LNCAP (cell line): Measurements from ENCODE around the gene PRXL2B.

Source experiments
- TF ChIP-seq, protein P1 (sequence below): fragments of 450-650 bp; IDR thresholded peaks from 2 replicates; pipeline ENCODE4 v1.5.1; 2017; ENCODE audit warnings: mild to moderate bottlenecking

PRXL2B gene

DNA sequence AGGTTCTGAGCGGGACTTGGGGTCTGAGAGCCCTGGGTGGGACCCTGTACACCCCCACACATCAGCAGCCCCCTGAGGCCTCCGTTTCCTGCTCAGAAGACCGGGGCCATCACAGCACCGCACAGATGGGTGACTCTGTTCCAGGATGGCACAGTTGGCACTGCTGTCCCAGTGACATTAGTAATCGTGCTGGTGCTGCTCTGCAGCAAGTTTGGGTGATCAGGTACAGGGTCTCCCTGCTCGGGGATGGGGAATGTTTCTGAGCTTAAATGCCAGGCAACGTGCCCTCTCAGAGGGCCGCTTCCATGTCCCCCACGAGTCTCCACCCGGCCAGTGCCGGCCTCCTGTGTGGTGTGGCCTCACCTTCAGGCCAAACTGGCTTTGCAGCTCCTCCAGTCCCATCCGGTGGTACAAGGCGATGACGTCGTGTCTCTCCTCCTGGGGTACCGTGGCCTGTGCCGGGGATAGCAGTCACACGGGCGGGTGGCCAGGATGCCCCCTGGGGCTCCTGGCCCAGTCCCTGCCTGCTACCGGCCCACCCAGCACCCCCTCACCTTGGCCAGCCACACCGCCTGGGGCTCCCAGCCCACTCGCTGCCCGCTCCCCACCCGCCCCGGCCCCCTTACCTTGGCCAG lies 17.1 kb downstream of the PRXL2B start:
- TF ChIP-seq, protein P1, sequence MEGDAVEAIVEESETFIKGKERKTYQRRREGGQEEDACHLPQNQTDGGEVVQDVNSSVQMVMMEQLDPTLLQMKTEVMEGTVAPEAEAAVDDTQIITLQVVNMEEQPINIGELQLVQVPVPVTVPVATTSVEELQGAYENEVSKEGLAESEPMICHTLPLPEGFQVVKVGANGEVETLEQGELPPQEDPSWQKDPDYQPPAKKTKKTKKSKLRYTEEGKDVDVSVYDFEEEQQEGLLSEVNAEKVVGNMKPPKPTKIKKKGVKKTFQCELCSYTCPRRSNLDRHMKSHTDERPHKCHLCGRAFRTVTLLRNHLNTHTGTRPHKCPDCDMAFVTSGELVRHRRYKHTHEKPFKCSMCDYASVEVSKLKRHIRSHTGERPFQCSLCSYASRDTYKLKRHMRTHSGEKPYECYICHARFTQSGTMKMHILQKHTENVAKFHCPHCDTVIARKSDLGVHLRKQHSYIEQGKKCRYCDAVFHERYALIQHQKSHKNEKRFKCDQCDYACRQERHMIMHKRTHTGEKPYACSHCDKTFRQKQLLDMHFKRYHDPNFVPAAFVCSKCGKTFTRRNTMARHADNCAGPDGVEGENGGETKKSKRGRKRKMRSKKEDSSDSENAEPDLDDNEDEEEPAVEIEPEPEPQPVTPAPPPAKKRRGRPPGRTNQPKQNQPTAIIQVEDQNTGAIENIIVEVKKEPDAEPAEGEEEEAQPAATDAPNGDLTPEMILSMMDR, result no peak

DNA sequence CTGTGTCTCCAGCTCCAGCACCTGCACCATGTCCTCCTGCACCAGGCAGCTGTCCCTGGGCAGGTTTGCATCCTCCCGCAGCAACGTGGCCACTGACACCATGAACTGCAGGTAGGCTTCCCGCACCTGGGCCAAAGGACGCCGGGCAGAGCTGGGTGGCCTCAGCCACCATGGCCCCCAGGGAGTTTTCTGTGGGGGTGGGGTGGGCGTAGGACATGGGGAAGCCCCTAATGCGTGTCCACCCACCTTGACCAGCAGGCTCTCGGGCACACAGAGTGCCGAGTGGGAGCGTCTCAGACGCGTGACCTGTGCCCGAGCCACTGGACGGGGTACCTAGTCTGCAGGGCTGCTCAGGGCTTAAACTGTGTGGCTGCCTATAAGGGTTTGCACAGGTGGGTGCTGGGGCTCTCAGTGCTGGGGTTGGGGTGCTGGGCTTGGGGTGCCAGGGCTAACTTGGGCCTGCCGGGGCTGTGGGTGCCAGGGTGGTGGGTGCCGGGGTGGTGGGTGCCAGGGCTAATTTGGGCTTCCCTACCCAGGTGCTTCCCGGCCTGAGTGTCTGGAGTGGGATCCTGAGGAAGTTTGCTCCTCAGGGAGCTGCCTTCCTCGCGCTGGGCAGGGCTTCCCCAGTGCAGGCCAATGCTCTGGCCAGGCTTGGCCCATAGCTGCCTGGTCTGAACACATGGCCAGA lies 17.7 kb downstream of the PRXL2B start:
- TF ChIP-seq, protein P1, result no peak

DNA sequence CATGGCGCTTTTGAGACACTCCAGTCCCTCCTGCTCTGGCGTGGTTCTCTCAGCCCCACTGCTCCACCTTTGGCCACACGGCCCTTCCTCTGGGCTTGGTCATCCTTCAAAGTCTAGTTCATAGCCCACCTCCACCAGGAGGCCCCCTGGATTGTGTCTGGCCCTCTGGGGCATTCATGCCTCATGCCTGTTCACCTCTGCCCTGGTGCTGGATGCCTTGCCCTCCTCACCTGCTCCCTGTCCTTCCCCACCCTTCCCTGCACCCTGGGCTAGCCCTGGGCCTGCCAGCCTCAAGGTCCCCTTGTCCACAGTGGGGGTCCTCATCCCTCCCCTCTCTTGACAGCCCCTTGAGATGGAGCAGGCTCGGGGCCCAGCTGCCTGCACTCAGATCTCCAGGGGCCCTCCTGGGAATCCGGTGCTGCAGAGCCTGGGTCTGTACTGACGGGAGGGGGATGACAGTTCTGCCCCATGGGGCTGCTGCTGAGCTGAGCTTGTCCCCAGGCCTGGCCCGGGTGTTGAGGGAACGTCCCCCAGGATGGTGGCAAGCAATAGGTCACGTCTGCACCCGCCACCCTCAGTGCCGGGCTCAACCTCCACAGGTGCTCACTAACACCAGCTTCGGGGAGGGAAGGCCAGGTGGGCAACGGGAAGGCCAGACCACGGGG lies 18.4 kb downstream of the PRXL2B start:
- TF ChIP-seq, protein P1, result no peak

DNA sequence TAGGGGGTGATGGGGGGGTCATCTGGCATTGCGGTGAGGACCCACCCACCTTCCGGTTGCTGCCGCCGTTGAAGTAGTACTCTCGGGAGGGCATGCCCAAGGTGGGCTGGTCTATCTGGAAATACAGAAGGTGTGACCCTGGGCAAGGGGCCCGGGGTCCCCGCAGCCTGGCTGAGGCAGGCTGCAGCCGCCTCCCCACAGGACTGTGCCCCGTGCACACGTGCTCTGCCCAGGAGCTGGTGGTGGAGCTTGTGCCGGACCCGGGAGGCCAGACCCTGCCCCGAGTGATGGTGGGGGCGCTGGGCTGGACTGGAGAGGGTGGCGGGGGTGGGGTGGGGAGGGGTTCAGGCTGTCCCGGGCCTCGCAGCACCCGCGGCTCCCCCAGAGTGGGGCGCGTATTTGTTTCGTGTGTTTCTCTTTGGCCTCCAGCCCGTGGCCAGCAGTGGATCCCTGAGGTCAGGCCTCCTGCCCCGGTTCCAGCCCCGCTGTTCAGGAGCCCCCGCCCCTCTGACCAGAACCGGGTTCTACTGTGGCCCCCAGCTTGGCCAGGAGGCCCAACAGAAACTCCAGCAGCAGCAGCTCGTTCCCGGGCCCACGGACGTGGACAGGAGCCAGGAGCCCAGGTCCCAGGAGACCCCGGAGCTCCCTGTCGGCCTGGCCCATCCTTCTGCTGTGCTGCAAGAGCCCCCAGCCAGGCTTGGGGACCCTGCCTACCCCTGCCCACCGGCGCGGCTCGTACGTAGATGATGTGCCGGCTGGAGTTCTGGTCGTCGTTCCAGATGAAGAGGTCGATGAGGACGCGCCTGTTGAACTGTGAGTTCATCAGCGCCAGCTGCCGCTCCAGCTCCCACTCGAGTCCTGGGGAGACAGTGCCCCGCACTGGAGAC lies 19.2 kb downstream of the PRXL2B start:
- TF ChIP-seq, protein P1, result no peak

DNA sequence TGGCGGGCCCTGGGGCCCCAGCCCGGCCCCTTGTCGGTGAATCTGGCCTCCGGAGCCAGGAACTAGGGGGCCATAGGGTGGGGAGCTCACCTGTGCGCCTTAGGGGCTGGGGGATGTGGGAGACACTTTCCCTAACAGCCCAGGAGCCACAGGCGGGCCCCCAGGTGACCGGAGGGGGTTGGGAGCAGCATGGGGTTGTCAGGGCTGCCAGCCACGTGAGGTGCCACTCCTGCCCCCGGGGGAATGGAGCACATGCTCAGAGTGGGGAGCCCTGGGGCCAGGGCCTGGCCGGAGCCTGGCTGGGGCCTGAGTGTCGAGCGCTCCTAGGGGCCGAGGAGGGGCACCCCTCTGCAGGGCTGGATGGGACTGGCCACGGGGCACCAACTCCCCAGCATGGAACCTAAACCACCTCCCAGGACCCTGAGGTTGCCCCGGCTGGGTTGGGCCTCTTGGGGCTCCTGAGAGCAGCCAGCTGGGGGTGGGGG lies 19.9 kb downstream of the PRXL2B start:
- TF ChIP-seq, protein P1, result no peak

DNA sequence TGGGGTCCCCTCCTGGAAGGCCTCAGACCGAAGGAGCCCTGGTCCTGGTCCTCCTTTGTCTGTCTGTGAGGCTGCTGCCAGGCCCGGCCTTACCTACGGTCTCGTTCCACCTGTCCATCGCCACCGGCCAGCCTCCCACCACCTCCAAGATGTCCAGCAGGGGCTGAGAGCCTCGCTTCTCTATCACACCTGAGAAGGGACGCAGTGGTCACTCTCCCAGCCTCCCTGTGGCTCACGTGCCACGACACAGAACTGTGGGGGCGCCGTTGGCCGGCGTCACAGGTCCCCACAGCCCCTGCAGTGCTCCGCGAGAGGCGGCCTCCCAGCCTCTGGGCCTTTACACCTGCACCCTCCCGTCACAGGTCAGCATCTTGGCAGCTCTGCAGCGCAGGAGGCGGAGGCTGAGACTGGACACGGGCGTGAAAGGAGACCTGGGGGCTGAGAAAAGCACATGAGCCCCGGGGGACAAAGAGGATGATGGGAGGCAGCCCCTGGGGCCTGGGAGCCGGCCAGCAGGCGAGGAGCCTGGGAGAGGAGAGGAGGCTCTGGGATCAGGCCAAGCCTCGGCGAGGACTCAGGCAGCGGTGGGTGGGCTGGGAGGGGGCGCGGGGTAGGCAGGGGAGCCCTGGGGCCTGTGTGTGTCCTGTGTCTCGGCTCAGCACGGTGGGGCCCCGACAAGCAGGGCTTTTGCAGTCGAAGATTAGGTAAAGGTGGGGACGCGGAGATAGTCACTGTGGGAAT lies 20.5 kb downstream of the PRXL2B start:
- TF ChIP-seq, protein P1, result no peak
